Suprapubic skin (tissue), 4 donors: ENCODE data around the gene YES1.

ENCODE experiments used
- EP300 ChIP-seq: sonication (generic); formaldehyde crosslinking; IDR thresholded peaks from one replicate; pipeline ENCODE4 v1.6.1; 2017; ENCODE audit warnings: antibody characterized with exemption
- POLR2A ChIP-seq, 2 donors: fragments of 450-650 bp; IDR thresholded peaks; one replicate each; pipeline ENCODE4 v1.6.1; 2017; ENCODE audit warnings: antibody characterized with exemption in 2 of 2, mild to moderate bottlenecking in 2 of 2, moderate library complexity in 2 of 2
- POLR2AphosphoS5 ChIP-seq, 3 donors: sonication (generic); formaldehyde crosslinking; IDR thresholded peaks; one replicate each; pipeline ENCODE4 v1.6.1; 2017; ENCODE audit warnings: antibody characterized with exemption in 3 of 3
- TF ChIP-seq, protein P1 (sequence below), 2 donors: fragments of 200-600 bp in 1 of 2; fragments of 450-650 bp in 1 of 2; sonication (generic) in 1 of 2; IDR thresholded peaks; one replicate each; pipeline ENCODE4 v1.5.1; 2016 to 2019; ENCODE audit warnings: antibody characterized with exemption in 2 of 2, mild to moderate bottlenecking in 1 of 2, moderate library complexity in 1 of 2

DNA sequence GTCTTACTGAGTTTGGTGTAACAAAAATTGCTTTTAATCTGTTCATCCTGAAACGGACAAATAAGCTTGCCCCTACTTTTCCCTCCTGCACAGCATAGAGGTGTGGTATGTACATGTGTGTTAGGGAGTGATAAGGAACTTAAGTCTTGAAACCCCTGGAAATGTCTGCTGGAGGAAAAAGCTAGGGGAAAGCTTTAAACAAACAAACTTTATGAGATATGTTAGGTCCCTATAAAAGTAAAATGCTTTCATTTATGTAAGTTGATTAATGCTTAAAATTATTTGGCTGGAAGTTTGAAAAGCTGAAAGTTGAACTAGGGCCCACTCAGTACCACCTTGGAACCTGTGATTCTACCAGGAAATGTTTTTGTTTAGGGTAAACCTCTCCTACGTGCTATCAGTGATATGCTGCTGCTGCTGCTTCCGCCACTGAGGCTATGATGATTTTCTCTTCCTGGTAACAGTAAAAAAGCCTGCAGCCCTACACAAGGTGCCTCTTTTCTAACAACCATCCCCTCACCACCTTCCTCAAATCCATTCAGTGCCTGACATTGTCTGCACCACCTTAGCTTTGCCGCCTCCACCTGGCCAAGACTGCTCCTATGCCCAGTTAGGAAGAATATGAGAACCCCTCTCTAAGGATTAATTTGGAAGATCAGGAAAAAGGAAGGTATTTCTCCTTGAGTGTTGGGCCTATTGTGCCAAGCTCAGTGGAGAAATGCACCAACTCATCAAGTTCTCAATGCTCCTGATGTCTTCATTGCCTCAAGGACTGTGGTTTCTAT is 2.5 kb upstream of the YES1 start:
- TF ChIP-seq, protein P1, sequence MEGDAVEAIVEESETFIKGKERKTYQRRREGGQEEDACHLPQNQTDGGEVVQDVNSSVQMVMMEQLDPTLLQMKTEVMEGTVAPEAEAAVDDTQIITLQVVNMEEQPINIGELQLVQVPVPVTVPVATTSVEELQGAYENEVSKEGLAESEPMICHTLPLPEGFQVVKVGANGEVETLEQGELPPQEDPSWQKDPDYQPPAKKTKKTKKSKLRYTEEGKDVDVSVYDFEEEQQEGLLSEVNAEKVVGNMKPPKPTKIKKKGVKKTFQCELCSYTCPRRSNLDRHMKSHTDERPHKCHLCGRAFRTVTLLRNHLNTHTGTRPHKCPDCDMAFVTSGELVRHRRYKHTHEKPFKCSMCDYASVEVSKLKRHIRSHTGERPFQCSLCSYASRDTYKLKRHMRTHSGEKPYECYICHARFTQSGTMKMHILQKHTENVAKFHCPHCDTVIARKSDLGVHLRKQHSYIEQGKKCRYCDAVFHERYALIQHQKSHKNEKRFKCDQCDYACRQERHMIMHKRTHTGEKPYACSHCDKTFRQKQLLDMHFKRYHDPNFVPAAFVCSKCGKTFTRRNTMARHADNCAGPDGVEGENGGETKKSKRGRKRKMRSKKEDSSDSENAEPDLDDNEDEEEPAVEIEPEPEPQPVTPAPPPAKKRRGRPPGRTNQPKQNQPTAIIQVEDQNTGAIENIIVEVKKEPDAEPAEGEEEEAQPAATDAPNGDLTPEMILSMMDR (IDR thresholded peaks at IDR 0.05): no peak
- TF ChIP-seq POLR2AphosphoS5 (IDR thresholded peaks at IDR 0.05) (no peak), POLR2A (IDR thresholded peaks at IDR 0.05) (no peak), EP300 (no peak)
